A549 (cell line): Measurements from ENCODE around the gene LMX1B. TPM values are rescaled to one million over a fixed set of nuclear protein-coding genes. Genes with fewer than 3 reads are reported as not detected.
"Not testable (repeated sequence)": the region's sequence is repeated elsewhere in the genome, so short reads cannot be mapped to it uniquely, and the experiment has no call there.

Experiments
- ATAC-seq, 2 experiments: fragments of 200-7000 bp in 1 of 2; fragments of >200 bp in 1 of 2; cut with Nextera tagmentation in 1 of 2; cut with Tn5 transposase in 1 of 2; 3 replicates each; pipeline versions ENCODE4 v1.8.0 to v1.9.1; 2018 to 2020; ENCODE audit warnings: mild to moderate bottlenecking in 1 of 2, moderate library complexity in 1 of 2
- CTCF ChIA-PET: fragments of 300-600 bp; sonication (Branson Sonifier 250); formaldehyde crosslinking; extraction: SDS; loops from one replicate; lab custom pipeline; 2021; ENCODE audit warnings: antibody characterized with exemption, inconsistent platforms; lab: Yijun Ruan, JAX
- POLR2A ChIA-PET: fragments of 350-600 bp; formaldehyde crosslinking; extraction: SDS; loops from one replicate; lab custom pipeline; 2021; ENCODE audit warnings: antibody characterized with exemption, inconsistent platforms; lab: Yijun Ruan, JAX
- DNase-seq, 2 experiments: peaks; one replicate each; pipeline versions ENCODE4 v3.0.0 to v3.0.0-alpha.2; 2011 to 2016; ENCODE audit warnings: low read depth in 1 of 2, low spot score in 1 of 2
- FAIRE-seq: peaks from 2 replicates; lab custom pipeline; 2011; peaks lifted over from hg19 to GRCh38; lab: Jason Lieb, UNC
- H3K27ac ChIP-seq, 2 experiments: fragments of >200 bp; sonication (Bioruptor Twin); formaldehyde crosslinking; 3 replicates each; pipeline ENCODE4 v1.5.1; 2016 to 2017
- H3K4me1 ChIP-seq: fragments of >200 bp; sonication (Bioruptor Twin); formaldehyde crosslinking; 3 replicates; pipeline ENCODE4 v1.6.1; 2016
- H3K4me2 ChIP-seq: fragments of >200 bp; sonication (Bioruptor Twin); formaldehyde crosslinking; 3 replicates; pipeline ENCODE4 v1.6.1; 2016
- H3K4me3 ChIP-seq: fragments of >200 bp; sonication (Bioruptor Twin); formaldehyde crosslinking; 3 replicates; pipeline ENCODE4 v1.5.1; 2016
- H3K9me3 ChIP-seq: fragments of >200 bp; sonication (Bioruptor Twin); formaldehyde crosslinking; 3 replicates; pipeline ENCODE4 v1.6.1; 2016
- BHLHE40 ChIP-seq: IDR thresholded peaks from 2 replicates; pipeline ENCODE4 v1.6.1; 2012; ENCODE audit warnings: low read depth, low read length, inconsistent platforms
- CEBPB ChIP-seq, 2 experiments: fragments of >200 bp in 1 of 2; sonication (Bioruptor Twin) in 1 of 2; formaldehyde crosslinking in 1 of 2; IDR thresholded peaks; 2 replicates each; pipeline ENCODE4 v1.6.1; 2012 to 2016
- EHMT2 ChIP-seq: fragments of 200-600 bp; sonication (generic); IDR thresholded peaks from 2 replicates; pipeline ENCODE4 v1.6.1; 2016; ENCODE audit warnings: antibody characterized with exemption, low read depth, mild to moderate bottlenecking, moderate library complexity
- GATA3 ChIP-seq: IDR thresholded peaks from 2 replicates; pipeline ENCODE4 v1.6.1; 2012; ENCODE audit warnings: borderline replicate concordance
- KDM1A ChIP-seq: fragments of 200-600 bp; sonication (generic); IDR thresholded peaks from 2 replicates; pipeline ENCODE4 v1.6.1; 2016; ENCODE audit warnings: low read depth, mild to moderate bottlenecking
- NPAS2 ChIP-seq: fragments of 250-450 bp; sonication (Bioruptor Pico); IDR thresholded peaks from 2 replicates; pipeline ENCODE4 v1.8.0; 2022; ENCODE audit warnings: mild to moderate bottlenecking, moderate library complexity, borderline replicate concordance
- RAD21 ChIP-seq, 2 experiments: fragments of >200 bp in 1 of 2; sonication (Bioruptor Twin) in 1 of 2; formaldehyde crosslinking in 1 of 2; IDR thresholded peaks in 1 of 2; conservative IDR thresholded peaks in 1 of 2; 2 replicates in 1 of 2; 3 replicates in 1 of 2; pipeline ENCODE4 v1.6.1; 2012 to 2018; ENCODE audit warnings: inconsistent platforms in 1 of 2
- RCOR1 ChIP-seq: fragments of 150-350 bp; IDR thresholded peaks from 2 replicates; pipeline ENCODE4 v1.6.1; 2014; ENCODE audit warnings: antibody characterized with exemption, low read length, low read depth
- RFX5 ChIP-seq: fragments of 450-650 bp; IDR thresholded peaks from 2 replicates; pipeline ENCODE4 v1.7.1; 2014; ENCODE audit warnings: antibody characterized with exemption, mild to moderate bottlenecking, moderate library complexity
- ZSCAN20 ChIP-seq: fragments of 250-450 bp; sonication (Bioruptor Pico); IDR thresholded peaks from 2 replicates; pipeline ENCODE4 v1.8.0; 2022; ENCODE audit warnings: mild to moderate bottlenecking, moderate library complexity
- WGBS: methylation state at CpG from one replicate; pipeline ENCODE4 v1.1.6; 2017; ENCODE audit errors: missing lambda C conversion rate; 5-methylcytosine and 5-hydroxymethylcytosine counted together
- polyA plus RNA-seq, 4 experiments: library from polyadenylated mRNA; depleted of rRNA in 3 of 4; stranded (reverse); fragments of >200 nt; fragmentation: RNase III in 1 of 4; extraction: RNeasy Plus Mini Kit Qiagen cat#74134 plus additional on column Dnase treatment in 1 of 4; gene quantifications; 2 replicates in 3 of 4; 3 replicates in 1 of 4; pipeline ENCODE4 v1.2.3, GENCODE V29; 2011 to 2017
- TF ChIP-seq, protein P1 (sequence below): fragments of >200 bp; sonication (Bioruptor Twin); formaldehyde crosslinking; IDR thresholded peaks from 3 replicates; pipeline ENCODE4 v1.5.1; 2016
- TF ChIP-seq, protein P2 (sequence below): fragments of 200-600 bp; sonication (generic); IDR thresholded peaks from 2 replicates; pipeline ENCODE4 v1.6.1; 2016; ENCODE audit warnings: antibody characterized with exemption, mild to moderate bottlenecking, moderate library complexity
- TF ChIP-seq, protein P3 (sequence below): IDR thresholded peaks from 2 replicates; pipeline ENCODE4 v1.6.1; 2012; ENCODE audit warnings: low read depth, borderline replicate concordance

The LMX1B gene
- polyA plus RNA-seq, 2 of the 4 experiments (the other 2 are of a cell fraction): 0.41 to 0.56 TPM

DNA sequence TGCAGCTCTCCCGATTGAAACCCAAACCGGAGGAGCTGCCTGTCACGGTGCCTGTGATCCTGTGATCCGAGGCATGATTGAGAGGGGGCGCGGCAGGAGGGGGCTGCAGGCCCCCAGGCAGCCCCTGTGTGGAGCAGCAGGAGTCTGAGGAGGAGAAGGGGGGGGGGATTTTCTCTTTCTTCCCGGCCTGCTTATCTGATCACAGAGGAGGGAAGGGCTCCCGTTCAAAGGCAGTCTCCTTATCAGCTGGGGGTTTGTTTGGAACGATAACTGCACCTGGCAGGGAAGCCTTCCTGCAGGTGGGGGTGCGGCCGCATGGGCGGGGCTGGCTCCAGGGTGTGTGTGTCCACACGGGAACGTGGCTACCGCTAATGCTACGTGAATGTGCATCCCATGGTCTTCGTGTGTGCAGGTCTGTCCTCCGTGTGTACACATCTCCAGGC, 38.4 kb downstream of the LMX1B start:
- WGBS: 44% methylated on average over 11 of the region's 18 CpGs
- no peak for FAIRE-seq
- ATAC-seq: no peak

DNA sequence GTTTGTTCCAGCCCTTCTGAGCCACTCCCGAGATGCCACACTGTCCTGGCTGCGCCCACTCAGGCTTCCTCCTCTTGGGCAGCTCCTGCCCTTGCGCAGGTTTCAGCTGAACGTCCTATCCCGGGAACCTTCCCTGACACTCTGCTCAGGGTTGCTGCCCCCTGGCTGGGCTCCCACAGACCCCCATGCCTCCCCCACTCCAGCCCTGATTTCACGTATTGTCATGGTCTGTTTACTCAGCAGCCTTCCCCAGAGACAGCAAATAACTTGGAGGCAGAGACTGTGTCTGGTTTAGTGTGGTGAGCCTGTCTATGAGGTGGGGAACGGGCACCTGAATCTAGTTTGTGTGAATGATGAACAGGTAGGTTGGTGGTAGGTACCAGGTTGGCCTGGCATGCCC, 40.4 kb downstream of the LMX1B start:
- CTCF ChIA-PET: interaction anchor here (0.7 to 2.2 kb wide), 5 partner anchors 12 to 51 kb away, joined by 3 to 11 read pairs (median 4); no protein-coding TSS in a partner anchor
- 74% methylated on average over 6 of the region's 7 CpGs for WGBS

More for the DNA sequence above, 38.4 kb downstream of the LMX1B start:
- no peak for DNase-seq
- no peak for TF ChIP-seq RAD21 (conservative IDR thresholded peaks at IDR 0.05 in 1 of 2, IDR thresholded peaks at IDR 0.05 in 1 of 2)
- TF ChIP-seq, protein P1, sequence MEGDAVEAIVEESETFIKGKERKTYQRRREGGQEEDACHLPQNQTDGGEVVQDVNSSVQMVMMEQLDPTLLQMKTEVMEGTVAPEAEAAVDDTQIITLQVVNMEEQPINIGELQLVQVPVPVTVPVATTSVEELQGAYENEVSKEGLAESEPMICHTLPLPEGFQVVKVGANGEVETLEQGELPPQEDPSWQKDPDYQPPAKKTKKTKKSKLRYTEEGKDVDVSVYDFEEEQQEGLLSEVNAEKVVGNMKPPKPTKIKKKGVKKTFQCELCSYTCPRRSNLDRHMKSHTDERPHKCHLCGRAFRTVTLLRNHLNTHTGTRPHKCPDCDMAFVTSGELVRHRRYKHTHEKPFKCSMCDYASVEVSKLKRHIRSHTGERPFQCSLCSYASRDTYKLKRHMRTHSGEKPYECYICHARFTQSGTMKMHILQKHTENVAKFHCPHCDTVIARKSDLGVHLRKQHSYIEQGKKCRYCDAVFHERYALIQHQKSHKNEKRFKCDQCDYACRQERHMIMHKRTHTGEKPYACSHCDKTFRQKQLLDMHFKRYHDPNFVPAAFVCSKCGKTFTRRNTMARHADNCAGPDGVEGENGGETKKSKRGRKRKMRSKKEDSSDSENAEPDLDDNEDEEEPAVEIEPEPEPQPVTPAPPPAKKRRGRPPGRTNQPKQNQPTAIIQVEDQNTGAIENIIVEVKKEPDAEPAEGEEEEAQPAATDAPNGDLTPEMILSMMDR: no peak
- TF ChIP-seq KDM1A: no peak
- TF ChIP-seq RFX5: no peak
- no peak for TF ChIP-seq BHLHE40
- TF ChIP-seq ZSCAN20 (CRISPR knock-in tag): no peak
- no peak for TF ChIP-seq RCOR1
- TF ChIP-seq NPAS2: no peak
- TF ChIP-seq CEBPB (IDR thresholded peaks at IDR 0.05): no peak
- no peak for TF ChIP-seq GATA3
- no peaks in the 10 kb centered on the region for H3K4me1 ChIP-seq
- H3K4me2 ChIP-seq: no peak overlapping the region
- POLR2A ChIA-PET: no interaction called here
- no peak overlapping the region for H3K27ac ChIP-seq
- CTCF ChIA-PET: interaction anchor here (0.7 to 1.6 kb wide), 2 partner anchors 11 to 1004 kb away, joined by 3 to 5 read pairs; no protein-coding TSS in a partner anchor
- H3K9me3 ChIP-seq: no peaks in the 10 kb centered on the region
- H3K4me3 ChIP-seq: no peak overlapping the region

DNA sequence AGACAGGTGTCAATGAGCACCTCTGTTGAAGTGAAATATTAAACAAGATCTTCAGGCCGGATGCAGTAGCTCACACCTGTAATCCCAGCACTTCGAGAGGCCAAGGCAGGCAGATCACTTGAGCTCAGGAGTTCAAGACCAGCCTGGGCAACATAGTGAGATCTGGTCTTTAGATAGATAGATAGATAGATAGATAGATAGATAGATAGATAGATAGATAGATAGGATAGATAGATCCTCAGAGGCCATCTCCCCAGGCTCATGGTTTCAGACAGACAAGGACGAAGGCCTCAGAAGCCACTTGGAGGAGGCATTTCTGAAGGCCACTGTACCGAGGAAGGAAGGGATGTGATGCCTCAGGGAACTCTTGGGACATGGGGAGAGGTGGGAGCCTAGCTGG, 42.5 kb downstream of the LMX1B start:
- 45% methylated on average over 4 of the region's 4 CpGs for WGBS
- H3K9me3 ChIP-seq, POLR2A ChIA-PET, FAIRE-seq, DNase-seq, H3K4me3 ChIP-seq, H3K4me1 ChIP-seq, ATAC-seq, H3K4me2 ChIP-seq, H3K27ac ChIP-seq: not testable (repeated sequence)
- CTCF ChIA-PET: interaction anchor here (0.9 to 2.2 kb wide), 4 partner anchors 9 to 50 kb away, joined by 3 to 8 read pairs (median 5); no protein-coding TSS in a partner anchor

More for the DNA sequence above, 40.4 kb downstream of the LMX1B start:
- ATAC-seq (no peak), FAIRE-seq (no peak)
- Histone ChIP-seq H3K4me3 (no peak overlapping the region), H3K4me1 (no peaks in the 10 kb centered on the region), H3K9me3 (no peaks in the 10 kb centered on the region)
- POLR2A ChIA-PET: no interaction called here
- TF ChIP-seq ZSCAN20 (CRISPR knock-in tag) (no peak), EHMT2 (no peak)
- TF ChIP-seq, protein P2, sequence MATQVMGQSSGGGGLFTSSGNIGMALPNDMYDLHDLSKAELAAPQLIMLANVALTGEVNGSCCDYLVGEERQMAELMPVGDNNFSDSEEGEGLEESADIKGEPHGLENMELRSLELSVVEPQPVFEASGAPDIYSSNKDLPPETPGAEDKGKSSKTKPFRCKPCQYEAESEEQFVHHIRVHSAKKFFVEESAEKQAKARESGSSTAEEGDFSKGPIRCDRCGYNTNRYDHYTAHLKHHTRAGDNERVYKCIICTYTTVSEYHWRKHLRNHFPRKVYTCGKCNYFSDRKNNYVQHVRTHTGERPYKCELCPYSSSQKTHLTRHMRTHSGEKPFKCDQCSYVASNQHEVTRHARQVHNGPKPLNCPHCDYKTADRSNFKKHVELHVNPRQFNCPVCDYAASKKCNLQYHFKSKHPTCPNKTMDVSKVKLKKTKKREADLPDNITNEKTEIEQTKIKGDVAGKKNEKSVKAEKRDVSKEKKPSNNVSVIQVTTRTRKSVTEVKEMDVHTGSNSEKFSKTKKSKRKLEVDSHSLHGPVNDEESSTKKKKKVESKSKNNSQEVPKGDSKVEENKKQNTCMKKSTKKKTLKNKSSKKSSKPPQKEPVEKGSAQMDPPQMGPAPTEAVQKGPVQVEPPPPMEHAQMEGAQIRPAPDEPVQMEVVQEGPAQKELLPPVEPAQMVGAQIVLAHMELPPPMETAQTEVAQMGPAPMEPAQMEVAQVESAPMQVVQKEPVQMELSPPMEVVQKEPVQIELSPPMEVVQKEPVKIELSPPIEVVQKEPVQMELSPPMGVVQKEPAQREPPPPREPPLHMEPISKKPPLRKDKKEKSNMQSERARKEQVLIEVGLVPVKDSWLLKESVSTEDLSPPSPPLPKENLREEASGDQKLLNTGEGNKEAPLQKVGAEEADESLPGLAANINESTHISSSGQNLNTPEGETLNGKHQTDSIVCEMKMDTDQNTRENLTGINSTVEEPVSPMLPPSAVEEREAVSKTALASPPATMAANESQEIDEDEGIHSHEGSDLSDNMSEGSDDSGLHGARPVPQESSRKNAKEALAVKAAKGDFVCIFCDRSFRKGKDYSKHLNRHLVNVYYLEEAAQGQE: no peak
- TF ChIP-seq, protein P3, sequence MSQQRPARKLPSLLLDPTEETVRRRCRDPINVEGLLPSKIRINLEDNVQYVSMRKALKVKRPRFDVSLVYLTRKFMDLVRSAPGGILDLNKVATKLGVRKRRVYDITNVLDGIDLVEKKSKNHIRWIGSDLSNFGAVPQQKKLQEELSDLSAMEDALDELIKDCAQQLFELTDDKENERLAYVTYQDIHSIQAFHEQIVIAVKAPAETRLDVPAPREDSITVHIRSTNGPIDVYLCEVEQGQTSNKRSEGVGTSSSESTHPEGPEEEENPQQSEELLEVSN: no peak
- TF ChIP-seq, all 56 proteins: peak for 0
- DNase-seq: no peak
- H3K4me2 ChIP-seq: no peak overlapping the region
- H3K27ac ChIP-seq: no peak overlapping the region
